Measurements from ENCODE around the gene FBXW8.

The FBXW8 gene

GRCh38 chr12:117020536-117021220 is 109.9 kb downstream of the FBXW8 start:
- DNase-seq (ENCODE audit: low read depth in 2 of 2): no peak

DNA sequence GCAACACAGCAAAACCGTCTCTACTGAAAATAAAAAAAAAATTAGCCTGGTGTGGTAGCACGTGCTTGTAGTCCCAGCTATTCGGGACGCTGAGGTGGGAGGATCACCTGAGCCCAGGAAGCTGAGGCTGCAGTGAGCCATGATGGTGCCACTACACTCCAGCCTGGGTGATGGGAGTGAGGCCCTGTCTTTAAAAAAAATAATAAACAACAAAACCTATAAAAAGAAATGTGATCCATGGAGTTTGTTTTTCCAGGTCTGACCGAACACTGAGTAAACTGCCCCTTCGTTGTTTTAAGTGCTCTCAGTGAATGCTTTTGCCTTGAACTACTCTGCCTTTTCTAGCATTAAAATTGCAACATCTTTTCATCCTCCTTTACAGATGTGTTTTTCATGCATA is 111.7 kb downstream of the FBXW8 start:
- no peak for DNase-seq (ENCODE audit: low read depth in 2 of 2)

DNA sequence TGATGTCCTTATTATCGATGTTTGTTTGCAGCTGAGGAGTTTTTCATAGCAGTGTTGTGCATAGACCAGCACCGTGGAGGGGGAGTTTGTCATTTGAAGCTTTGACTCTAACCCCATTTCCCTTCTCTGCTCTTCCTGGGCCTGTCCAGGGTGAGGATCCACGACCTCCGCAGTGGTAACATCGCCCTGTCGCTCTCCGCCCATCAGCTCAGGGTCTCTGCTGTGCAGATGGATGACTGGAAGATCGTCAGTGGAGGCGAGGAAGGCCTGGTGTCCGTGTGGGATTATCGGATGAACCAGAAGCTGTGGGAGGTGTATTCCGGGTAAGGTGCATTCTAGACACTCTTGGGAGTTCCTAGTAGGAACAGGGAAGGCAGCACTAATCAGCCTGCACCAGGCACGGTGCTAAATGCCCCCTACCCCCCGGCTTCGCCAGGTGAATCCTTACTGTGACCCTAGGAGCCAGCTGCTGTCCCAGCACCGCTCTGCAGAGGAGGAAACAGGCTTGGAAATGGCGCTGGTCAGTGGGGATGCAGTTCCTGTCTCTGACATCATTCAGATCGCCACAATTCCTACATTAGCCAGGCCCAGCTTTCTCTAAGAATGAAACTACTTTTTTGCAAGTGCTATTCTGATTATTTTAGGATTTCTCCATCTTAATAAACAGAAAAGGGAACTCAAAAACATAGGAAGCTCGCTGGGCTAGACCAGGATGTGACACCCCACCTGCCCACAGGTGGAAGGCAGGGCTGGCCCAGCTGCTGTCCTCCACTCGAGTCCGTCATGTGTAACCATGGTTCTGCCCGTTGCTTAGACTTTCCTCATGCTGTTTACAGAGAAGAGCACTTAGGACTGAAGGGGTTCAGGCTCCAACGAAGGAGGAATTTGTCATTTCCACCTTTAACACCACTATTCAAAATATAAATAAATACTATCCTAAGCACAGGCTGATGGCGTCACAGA is 113.5 kb downstream of the FBXW8 start:
- DNase-seq (ENCODE audit: low read depth in 2 of 2): no peak

DNA sequence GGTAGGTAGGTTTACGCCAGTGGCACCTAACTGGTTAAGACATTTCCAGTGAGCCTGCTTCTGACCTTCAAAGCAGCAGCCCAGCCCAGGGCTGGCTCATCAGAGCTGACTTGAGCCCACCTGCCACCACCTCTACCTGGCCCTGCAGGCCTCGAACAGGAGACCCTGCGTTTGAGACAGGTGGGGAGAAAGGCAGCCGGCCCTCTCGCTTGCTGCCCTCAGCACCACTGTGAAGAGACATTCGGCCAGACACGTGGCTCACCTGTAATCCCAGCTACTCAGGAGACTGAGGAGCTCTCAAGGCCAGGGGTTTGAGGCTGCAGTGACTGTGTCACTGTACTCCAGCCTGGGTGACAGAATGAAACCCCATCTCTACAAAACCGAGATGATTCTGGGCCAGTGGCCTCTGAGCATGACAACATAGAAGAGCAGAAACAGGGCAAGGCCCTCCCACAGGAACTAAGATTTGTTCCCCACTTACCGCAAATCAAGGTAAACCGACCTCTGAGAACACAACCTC is 114.3 kb downstream of the FBXW8 start:
- DNase-seq (ENCODE audit: low read depth in 2 of 2): no peak

- peak in 1 of 2 donors; percentile 25 for DNase-seq (ENCODE audit: low read depth in 2 of 2)
Observed at GRCh38 chr12:117025481-117026151, 114.9 kb downstream of the FBXW8 start.

DNA sequence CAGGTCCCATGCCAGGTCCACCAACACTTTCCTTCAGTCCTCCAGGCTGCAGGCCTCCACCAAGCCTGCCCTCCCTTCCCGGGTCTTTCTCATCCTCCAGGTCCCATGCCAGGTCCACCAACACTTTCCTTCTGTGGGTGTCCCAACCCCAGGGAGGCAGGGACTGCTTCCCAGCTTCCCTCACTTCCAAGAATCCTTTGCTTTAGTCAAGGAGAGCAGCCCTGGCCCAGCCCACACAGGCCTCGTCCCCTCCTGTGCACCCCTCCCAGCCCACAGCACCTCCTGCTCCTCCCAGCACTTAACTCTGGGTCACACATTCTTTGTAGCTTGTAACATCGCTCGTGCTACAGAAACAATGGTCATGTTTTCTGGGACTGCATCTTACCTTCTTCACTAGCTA is 115.6 kb downstream of the FBXW8 start:
- DNase-seq (ENCODE audit: low read depth in 2 of 2): no peak

DNA sequence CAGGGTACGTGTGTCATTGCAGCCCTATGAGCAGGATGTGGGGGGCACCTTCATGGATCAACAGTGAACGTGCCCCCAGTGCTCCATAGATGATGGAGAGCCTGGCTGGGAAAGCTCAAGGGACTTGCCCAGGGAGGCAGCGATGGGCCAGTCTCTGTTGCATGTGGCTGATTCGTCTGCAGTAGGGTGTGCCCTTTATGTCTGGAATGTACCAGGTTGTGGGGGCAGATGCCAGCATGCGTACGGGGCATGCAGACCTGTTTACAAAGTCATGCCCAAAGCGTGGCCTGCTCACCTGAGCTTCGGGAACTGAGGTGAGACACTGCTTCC is 116.1 kb downstream of the FBXW8 start:
- DNase-seq (ENCODE audit: low read depth in 2 of 2): no peak

DNA sequence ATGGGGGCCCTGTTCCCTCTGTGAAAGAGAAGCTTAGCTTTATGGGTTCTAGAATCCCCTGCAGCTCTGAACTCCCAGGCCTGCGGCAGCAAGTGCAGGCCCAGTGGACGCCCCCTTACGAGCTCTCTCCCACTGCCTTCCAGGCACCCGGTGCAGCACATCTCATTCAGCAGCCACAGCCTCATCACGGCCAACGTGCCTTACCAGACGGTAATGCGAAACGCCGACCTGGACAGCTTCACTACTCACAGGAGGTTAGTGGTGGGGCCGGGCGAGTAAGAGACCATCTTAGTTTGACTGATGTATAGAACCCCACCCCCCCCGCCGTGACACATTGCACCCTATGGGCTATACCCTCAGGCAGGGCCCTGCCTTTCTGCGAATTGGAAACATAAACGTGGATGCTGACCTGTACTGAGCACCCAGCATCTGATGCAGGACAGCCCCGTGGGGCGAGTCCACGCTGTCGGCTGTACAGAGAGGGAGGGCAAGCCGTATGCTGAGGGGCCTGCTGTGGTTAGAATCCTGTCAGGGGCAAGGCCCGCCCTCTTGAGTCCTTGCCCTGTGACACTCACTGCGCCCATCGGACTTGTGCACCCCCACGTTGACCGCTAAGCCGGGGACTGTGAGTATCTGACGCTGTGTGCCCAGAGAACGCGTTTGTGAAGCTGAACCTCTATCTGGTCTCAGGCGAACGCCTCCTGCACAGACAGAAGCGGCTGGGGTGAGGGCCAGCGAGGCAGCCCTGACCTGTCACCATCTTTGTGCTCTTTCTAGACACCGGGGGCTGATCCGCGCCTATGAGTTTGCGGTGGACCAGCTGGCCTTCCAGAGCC is 116.7 kb downstream of the FBXW8 start:
- no peak for DNase-seq (ENCODE audit: low read depth in 2 of 2)

DNA sequence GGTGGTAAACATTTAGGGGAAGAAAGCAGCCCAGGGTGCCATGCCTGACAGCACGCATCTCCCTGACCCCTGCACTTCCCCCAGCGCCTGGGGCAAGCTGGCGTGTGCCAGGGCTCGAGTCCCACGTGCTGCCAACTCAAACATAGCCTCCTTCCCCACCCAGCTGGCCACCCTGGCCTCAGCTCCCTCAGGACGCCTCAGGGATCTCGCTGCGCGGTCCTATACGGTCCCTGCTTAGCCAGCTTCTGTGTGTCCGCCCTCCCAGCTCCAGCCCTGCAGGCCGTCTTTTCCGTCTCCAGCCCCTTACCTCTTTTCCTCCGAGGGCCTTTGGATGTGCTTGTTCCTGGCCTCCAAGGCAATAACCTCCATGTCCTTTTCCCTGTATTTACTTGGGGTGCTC is 117.5 kb downstream of the FBXW8 start:
- no peak for DNase-seq (ENCODE audit: low read depth in 2 of 2)

GRCh38 chr12:117030187-117030900 is 119.6 kb downstream of the FBXW8 start:
- DNase-seq (ENCODE audit: low read depth in 2 of 2): no peak

DNA sequence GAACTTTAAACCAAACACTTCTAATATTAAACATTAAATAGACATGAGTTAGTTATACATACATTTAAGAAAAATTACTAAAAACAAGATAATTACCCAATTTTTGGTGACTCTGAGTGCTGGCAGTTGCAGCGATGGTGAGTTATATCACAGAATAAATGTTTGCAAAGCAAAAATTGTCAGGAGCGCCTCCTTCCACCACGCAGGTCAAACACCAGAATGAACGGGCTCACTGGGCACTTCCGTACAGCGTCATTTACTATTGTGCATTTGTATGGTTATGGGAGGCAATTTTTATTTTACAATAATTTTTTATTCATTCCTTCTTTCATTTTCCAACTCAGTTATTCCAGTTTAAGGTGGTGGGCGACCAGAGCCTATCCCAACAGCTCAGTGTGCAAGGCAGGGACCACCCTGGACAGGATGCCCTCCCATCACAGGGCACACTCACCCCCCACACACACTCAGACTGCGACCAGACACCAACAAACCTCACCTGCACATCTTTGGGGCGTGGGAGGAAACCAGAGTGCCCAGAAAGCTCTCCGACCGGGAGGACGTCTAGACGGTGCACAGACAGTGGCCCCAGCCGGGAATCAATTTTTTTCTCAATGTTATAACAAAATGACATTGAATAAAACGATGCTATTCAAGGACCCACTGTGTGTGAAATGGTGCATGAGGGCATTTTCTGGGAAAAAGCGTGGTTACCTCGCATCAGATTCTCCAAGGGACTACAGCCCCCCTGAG is 121.3 kb downstream of the FBXW8 start:
- no peak for DNase-seq (ENCODE audit: low read depth in 2 of 2)

GRCh38 chr12:117032593-117033381 is 122.0 kb downstream of the FBXW8 start:
- no peak for DNase-seq (ENCODE audit: low read depth in 2 of 2)

DNA sequence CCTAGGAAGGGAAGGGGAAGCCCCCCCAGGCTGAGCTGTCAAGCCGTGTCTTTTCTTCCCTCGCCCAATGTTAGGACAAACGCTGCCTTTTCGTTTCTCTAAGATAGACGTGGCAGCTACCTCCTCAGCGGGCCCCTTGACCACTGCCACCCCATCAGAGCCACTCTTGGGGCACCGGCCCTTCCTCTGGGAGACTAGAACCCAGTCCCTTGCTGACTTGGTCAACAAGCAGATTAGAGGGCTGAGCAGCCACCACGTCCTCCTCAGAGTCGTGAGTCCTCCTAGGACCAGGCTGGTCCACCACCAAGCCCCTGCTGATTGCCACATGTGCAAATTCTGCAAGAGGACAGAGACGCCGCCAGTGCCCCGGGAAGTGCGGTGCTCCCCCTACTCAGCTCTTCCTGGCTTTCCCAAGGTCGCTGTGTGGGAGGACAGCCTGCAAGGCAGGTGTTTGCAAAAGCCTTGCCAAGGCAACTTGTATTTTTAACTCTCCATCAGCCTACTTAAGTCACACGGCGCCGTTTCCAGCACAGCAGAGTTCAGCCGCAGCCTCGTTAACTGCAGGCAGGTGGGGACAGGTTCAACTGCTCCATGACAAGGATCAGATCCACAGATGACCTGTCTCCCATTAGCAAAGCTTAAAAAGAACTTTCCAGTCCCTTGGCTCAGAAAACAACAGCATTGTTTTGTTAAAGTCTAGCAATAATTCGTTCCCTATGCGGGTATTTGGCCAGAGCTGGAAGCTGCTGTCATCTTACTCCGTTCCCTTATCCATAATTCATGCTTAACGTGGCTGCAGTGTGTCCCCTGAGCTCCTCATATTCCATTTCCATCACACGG is 122.9 kb downstream of the FBXW8 start:
- DNase-seq (ENCODE audit: low read depth in 2 of 2): no peak

DNA sequence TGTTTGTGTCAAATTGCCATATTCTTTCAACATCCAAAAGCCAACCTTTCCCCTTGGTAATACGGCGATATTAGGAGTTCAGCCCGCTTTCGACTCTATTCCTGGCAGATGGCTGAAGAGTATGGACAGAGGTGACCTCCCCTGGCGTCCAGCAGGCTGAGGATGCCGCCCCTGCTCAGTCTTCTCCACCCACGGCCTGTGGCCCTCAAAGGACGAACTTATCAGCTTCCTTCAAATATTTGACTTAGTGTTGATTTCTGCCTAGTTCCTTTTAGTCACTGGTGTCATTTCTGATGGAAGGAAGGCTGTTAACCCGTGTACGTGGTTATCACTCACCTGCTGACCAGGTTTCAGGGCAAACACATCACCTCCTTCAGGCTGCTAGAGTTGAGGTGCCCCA is 123.5 kb downstream of the FBXW8 start:
- DNase-seq (ENCODE audit: low read depth in 2 of 2): no peak

DNA sequence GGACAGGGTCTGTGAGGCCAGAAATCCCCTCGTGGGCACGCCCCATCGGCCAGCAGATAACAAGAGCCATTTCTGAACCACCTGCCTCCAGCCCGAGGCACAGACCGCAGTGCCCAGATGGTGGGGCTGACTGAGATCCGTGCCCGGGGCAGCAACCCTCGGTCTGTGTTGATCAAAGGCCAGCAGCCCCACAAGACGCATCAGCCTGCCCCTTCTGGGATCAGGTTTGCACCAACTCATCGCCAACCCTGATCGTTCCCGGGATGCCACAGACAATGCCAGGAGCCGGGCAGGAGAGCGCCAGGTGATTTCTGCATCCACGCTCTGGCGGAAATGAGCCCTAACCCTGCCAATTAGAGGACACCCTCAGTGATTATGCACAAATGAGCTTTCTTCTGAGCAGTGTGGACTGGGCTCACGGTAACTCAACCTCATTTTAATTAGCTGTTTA is 124.0 kb downstream of the FBXW8 start:
- no peak for DNase-seq (ENCODE audit: low read depth in 2 of 2)

DNA sequence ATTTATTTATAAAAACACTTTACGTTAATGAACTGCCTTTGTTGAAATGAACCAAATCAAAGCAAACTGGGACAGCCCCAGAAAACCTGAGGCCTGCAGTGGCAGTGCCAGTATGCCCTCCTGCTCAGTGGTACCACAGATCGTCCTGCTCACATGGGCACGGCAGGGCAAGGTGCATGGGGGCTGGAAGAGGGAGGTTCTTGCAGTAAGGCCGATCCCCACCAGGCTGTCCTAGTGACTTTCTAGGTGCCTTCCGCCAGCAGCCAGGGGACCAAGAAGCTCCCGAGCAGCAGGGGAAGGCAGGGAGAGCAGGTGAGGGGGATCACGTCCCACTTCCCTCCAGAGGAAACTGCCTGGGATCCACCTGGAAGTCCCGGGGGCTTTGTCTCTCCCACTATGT is 124.5 kb downstream of the FBXW8 start:
- DNase-seq (ENCODE audit: low read depth in 2 of 2): no peak

- no peak for DNase-seq (ENCODE audit: low read depth in 2 of 2)
Observed at GRCh38 chr12:117036046-117036445, 125.3 kb downstream of the FBXW8 start.

- no peak for DNase-seq (ENCODE audit: low read depth in 2 of 2)
Observed at GRCh38 chr12:117036547-117036946, 125.8 kb downstream of the FBXW8 start.

All from stimulated activated CD8-positive, alpha-beta memory T cell treated with anti-CD3 and anti-CD28 coated beads, Interleukin-7, amount 100 ng/mL, for 4 hours (primary cell).